ENCODE measurements around the gene PTH2.

DNA sequence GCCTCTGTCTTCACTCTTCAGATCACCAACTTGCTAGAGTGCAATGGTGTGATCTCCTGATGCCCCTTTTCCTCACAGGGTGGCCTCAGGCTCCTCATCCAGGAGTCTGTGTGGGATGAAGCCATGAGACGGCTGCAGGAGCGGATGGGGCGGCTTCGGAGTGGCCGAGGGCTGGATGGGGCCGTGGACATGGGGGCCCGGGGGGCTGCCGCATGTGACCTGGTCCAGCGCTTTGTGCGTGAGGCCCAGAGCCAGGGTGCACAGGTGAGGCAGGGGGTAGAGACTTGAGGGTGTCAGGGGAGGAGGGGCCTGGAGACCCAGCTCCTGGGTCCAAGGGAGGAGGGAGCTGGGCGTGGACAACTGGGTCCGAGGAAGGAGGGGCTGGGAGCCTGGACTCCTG, 39.3 kb upstream of the PTH2 start:
- TF ChIP-seq, protein P1, sequence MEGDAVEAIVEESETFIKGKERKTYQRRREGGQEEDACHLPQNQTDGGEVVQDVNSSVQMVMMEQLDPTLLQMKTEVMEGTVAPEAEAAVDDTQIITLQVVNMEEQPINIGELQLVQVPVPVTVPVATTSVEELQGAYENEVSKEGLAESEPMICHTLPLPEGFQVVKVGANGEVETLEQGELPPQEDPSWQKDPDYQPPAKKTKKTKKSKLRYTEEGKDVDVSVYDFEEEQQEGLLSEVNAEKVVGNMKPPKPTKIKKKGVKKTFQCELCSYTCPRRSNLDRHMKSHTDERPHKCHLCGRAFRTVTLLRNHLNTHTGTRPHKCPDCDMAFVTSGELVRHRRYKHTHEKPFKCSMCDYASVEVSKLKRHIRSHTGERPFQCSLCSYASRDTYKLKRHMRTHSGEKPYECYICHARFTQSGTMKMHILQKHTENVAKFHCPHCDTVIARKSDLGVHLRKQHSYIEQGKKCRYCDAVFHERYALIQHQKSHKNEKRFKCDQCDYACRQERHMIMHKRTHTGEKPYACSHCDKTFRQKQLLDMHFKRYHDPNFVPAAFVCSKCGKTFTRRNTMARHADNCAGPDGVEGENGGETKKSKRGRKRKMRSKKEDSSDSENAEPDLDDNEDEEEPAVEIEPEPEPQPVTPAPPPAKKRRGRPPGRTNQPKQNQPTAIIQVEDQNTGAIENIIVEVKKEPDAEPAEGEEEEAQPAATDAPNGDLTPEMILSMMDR (IDR thresholded peaks at IDR 0.05; ENCODE audit: low read depth, low read length): no peak
- no peak for TF ChIP-seq EZH2phosphoT487 (IDR thresholded peaks at IDR 0.05; ENCODE audit: low read depth)
